Endothelial cell of umbilical vein (primary cell): Measurements from ENCODE around the gene SCTR.

Experiments
- EZH2 ChIP-seq: IDR thresholded peaks from 2 replicates; pipeline ENCODE4 v1.6.1; 2012; ENCODE audit warnings: borderline replicate concordance, low read depth, mild to moderate bottlenecking, moderate library complexity, low read length, inconsistent platforms; ENCODE audit not compliant: severe bottlenecking
- FOS ChIP-seq: IDR thresholded peaks from 2 replicates; pipeline ENCODE4 v1.6.1; 2011; ENCODE audit warnings: mild to moderate bottlenecking, low read length, moderate library complexity, borderline replicate concordance; ENCODE audit not compliant: insufficient read depth
- GATA2 ChIP-seq: IDR thresholded peaks from 2 replicates; pipeline ENCODE4 v1.7.0; 2011; ENCODE audit warnings: low read depth, mild to moderate bottlenecking, moderate library complexity, mixed read lengths, low read length; ENCODE audit not compliant: insufficient read length, insufficient read depth
- JUN ChIP-seq: IDR thresholded peaks from 2 replicates; pipeline ENCODE4 v1.6.1; 2011; ENCODE audit warnings: borderline replicate concordance, low read depth; ENCODE audit not compliant: insufficient read length, insufficient read depth
- MYC ChIP-seq: IDR thresholded peaks from one replicate; pipeline ENCODE4 v1.6.1; 2011; ENCODE audit warnings: mild to moderate bottlenecking, low read depth, low read length
- POLR2A ChIP-seq: IDR thresholded peaks from 2 replicates; pipeline ENCODE4 v1.6.1; 2012; ENCODE audit warnings: low read depth, mild to moderate bottlenecking, control low read depth, low read length
- POLR2AphosphoS5 ChIP-seq: IDR thresholded peaks from 2 replicates; pipeline ENCODE4 v1.6.1; 2012; ENCODE audit warnings: low read depth, mild to moderate bottlenecking, control low read depth, low read length, moderate library complexity; ENCODE audit not compliant: insufficient read depth
- TF ChIP-seq, protein P1 (sequence below), 2 donors: IDR thresholded peaks; 1 replicate in 1 of 2; 2 replicates in 1 of 2; pipeline ENCODE4 v1.5.1; 2011; ENCODE audit warnings: low read length in 2 of 2, mild to moderate bottlenecking in 2 of 2, moderate library complexity in 2 of 2, control low read depth in 1 of 2, inconsistent platforms in 1 of 2, low read depth in 1 of 2; ENCODE audit not compliant: insufficient read depth in 1 of 2; ENCODE audit errors: extremely low read depth in 1 of 2
- TF ChIP-seq, protein P2 (sequence below): IDR thresholded peaks from 2 replicates; pipeline ENCODE4 v1.6.1; 2011; ENCODE audit not compliant: insufficient read depth, insufficient read length

DNA sequence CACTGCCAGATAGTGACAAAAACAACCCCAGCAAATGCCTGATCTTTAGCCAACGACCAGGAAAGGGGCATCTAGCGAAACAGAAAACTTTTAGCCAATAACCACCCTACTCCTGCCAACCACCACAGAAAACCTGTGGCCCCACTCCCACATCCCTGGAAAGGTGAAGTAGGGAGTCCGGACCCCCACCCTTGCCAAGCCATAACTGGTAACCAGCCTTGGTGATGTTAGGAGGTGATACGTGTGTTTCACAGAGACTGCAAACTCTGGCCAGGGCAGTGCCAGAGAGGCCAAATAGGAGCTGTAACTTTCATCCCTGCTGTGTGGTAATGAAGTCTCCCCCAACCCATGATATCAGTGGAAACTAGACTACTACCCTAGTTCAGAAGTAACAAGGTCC, 27.6 kb downstream of the SCTR start:
- TF ChIP-seq, protein P1, sequence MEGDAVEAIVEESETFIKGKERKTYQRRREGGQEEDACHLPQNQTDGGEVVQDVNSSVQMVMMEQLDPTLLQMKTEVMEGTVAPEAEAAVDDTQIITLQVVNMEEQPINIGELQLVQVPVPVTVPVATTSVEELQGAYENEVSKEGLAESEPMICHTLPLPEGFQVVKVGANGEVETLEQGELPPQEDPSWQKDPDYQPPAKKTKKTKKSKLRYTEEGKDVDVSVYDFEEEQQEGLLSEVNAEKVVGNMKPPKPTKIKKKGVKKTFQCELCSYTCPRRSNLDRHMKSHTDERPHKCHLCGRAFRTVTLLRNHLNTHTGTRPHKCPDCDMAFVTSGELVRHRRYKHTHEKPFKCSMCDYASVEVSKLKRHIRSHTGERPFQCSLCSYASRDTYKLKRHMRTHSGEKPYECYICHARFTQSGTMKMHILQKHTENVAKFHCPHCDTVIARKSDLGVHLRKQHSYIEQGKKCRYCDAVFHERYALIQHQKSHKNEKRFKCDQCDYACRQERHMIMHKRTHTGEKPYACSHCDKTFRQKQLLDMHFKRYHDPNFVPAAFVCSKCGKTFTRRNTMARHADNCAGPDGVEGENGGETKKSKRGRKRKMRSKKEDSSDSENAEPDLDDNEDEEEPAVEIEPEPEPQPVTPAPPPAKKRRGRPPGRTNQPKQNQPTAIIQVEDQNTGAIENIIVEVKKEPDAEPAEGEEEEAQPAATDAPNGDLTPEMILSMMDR (IDR thresholded peaks at IDR 0.05; ENCODE audit: extremely low read depth in 1 of 2, insufficient read depth in 1 of 2, low read depth in 1 of 2, low read length in 2 of 2), result no peak
- no peak for TF ChIP-seq FOS
- no peak for TF ChIP-seq EZH2
- TF ChIP-seq GATA2, result no peak
- TF ChIP-seq, protein P2, sequence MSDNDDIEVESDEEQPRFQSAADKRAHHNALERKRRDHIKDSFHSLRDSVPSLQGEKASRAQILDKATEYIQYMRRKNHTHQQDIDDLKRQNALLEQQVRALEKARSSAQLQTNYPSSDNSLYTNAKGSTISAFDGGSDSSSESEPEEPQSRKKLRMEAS, result no peak
- no peak for TF ChIP-seq POLR2A
- TF ChIP-seq POLR2AphosphoS5, result no peak
- no peak for TF ChIP-seq MYC
- TF ChIP-seq JUN, result no peak
